ENCODE results near the gene RPS13.
A peak's percentile ranks its signal among the peaks of the same experiment; 100 is the strongest.
"Not testable (repeated sequence)": the region's sequence is repeated elsewhere in the genome, so short reads cannot be mapped to it uniquely, and the experiment has no call there.

RPS13 gene

DNA sequence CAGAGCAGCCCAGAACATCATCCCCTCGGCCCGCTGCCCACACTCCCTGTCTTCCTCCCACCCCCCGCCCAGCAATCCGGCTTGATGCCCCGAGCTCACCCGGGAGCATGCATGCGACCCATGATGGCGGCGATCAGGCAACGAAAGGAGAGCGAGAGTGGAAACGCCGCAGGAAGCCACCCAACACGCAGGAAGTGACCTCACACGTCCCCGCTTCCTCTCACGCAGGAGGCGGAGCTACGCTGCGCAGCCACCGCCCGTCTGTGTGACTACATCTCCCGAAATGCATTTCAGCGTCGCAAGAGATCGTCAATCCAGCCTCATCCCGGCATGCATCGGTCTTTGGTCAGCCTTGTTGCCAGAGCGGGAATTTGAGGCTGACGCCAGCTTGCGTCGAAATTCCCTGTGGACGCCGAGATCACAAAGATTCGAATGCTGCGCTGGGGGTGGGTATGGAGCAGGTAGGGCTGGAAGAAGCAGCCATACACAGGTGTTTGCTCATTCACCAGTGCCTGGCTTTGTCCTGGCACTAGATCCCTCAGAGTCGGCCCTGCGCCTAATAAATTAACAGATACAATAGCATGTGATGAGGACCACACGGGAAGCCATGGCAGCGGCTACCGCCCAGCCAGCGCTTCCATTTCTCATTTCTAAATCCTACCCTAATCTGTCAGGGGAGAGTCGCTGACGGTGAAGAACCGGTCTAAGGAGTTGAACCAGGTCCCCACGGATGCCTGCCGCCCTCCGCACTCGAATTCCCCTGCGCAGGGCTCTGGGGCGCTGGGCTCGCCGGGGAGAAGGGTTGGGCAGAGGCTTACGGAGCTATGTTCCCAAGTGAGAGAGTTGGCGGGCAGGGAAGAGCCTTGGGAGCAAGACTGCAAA lies at the start of gene RPS13:
TSS of gene RPS13 (minus strand) at position 148 of the 882 bp plus-strand sequence. CDS start at position 122, 26 bp downstream.
- DNase-seq (ENCODE audit: low read depth in 2 of 2), result peak; percentile 86 to 88

DNA sequence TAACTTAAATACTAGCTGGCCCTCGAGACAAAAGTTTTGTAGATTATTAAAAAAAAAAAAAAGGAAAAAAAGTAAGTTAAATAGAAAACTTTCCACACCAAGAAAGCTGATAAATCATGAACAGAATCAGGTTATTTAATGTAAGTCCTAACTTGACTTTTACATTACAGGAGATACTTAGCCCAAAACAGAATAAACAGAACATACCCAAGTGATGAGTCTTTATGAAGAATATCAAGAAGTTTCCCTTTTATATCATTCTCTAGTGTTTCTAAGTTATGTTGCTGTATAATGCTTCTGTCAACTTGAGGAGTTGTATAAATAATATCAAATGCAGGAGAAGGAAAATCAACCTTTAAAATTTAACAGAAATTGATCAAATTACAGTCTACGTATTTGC lies 44.5 kb upstream of the RPS13 start:
- no peak for DNase-seq (ENCODE audit: low read depth in 2 of 2)

DNA sequence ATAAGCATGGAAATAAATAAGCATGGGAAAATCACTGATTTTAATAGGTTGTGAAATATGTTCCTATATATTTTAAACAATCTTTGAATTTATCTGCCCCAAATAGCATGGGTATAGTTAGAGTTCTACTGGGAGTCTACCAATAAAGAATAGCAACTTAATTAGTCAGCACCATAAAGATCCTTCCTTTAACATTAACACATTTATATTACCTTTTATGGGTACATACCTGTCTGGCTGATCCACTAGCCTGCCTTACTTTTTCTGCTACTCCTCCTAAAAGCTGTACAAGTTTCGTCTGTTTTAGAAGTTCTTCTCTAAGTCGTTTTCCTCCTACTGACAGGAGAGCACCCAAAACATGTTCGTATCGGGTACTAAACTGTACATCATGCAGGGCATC lies 39.8 kb upstream of the RPS13 start:
- DNase-seq (ENCODE audit: low read depth in 2 of 2), result no peak

DNA sequence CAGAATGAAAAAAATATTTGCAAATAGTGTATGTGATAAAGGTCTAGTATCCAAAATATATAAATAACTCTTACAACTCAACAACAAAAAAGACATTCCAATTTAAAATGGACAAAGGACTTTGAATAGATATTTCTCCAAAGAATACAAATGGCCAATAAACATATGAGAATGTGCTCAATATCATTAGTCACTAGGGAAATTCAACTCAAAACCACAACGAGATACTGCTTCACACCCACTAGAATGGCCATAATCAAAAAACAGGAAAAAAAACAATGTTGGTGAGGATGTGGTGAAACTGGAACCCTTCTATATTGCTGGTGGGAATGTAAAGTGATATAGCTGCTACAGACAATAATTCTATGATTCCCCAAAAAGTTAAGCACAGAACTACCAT lies 38.6 kb upstream of the RPS13 start:
- no peak for DNase-seq (ENCODE audit: low read depth in 2 of 2)

DNA sequence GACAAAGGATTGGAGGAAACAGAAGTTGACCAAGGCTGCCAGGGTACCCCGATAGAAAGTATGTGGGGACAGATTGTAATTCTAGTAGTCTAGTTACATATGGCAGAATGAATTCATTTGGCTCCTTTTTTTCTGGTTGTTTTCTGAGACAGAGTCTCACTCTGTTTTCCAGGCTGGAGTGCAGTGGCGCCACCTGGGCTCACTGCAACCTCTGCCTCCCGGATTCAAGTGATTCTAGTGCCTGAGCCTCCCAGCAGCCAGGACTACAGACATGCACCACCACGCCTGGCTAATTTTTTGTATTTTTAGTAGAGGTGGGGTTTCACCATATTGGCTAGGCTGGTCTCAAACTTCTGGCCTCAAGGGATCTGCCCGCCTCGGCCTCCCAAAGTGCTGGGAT lies 30.3 kb upstream of the RPS13 start:
- DNase-seq (ENCODE audit: low read depth in 2 of 2), result not testable (repeated sequence)

DNA sequence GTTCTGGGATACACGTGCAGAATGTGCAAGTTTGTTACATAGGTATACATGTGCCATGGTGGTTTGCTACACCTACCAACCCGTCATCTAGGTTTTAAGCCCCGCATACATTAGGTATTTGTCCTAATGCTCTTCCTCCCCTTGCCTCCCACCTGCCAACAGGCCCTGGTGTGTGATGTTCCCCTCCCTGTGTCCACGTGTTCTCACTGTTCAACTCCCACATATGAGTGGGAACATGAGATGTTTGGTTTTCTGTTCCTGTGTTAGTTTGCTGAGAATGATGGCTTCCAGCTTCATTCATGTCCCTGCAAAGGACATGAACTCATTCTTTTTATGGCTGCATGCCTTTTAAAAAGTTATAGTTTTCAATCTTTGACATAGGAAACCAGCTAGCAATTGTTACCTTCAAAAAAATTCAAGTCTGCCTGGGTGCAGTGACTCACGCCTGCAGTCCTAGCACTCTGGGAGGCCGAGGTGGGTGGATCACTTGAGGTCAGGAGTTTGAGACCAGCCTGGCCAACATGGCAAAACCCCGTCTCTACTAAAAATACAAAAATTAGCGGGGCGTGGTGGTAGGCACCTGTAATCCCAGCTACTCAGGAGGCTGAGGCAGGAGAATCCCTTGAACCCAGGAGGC lies 28.1 kb upstream of the RPS13 start:
- not testable (repeated sequence) for DNase-seq (ENCODE audit: low read depth in 2 of 2)

DNA sequence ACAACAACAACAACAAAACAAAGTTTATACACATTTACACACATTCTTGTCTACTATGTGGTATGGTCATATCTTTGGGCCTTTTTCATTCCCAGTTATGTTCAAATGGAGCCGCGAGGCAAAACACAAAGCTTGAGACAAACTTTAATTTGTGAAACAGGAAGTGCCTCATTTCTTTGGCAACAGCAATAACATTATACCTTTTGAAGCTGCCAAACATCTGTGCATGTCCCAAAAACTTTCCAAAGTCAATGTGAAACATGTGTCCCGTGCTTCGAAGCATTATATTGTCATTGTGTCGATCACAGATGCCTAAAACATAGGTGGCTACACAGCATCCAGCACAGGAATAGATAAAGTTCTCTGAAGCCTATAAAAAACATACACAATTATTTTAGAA lies 25.0 kb upstream of the RPS13 start:
- DNase-seq (ENCODE audit: low read depth in 2 of 2), result no peak

GRCh38 chr11:17098658-17099057 lies 21.2 kb upstream of the RPS13 start:
- DNase-seq (ENCODE audit: low read depth in 2 of 2), result no peak

GRCh38 chr11:17098038-17098437 lies 20.6 kb upstream of the RPS13 start:
- DNase-seq (ENCODE audit: low read depth in 2 of 2), result no peak

- DNase-seq (ENCODE audit: low read depth in 2 of 2), result not testable (repeated sequence)
These were observed 8.5 kb upstream of the RPS13 start for GRCh38 chr11:17085976-17086375.

DNA sequence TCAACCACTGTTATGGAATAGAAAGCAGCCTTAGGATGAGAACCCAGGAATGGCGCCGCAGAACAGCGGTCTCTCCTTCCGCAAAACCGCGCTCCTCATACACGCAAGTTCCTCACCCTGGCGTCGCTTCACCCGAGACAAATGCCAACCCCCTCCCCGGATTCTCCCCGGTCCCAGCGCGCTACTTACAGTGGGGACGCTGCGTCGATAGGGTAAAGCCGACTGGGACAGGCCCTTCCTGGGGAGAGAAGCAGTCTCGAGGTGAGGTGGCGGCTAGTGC lies 287 bp downstream of the RPS13 start:
- no peak for DNase-seq (ENCODE audit: low read depth in 2 of 2)

DNA sequence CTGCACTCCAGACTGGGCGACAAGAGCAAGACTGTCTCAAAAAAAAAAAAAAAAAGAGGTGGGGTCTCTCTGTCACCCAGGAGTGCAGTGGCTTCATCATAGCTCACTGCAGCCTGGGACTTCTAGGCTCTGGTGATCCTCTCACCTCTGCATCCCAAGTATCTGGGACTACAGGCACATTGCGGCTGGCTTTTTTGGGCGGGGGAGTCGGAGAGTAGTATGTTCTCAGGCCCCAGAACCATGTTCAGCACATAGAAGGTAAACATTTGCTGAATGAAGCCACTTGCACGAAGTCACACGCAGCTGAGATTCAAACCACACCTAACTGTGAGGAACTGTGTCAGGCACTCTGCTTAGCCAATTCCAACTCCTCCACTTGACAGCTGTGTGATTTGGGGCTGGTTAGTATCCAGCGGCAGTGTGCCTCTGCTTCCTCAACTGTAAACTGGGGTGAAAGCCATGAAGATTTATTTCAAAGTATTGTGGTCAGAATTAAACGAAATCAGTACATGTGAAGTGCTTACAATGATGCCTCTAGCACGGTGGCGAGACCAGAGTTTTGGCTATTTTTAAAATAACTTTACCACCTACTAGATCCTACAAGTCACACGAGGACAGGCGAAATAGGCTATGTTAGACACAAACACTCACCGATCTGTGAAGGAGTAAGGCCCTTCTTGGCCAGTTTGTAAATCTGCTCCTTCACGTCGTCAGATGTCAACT lies 789 bp downstream of the RPS13 start:
- no peak for DNase-seq (ENCODE audit: low read depth in 2 of 2)

GRCh38 chr11:17075506-17075905 lies 2.0 kb downstream of the RPS13 start:
- no peak for DNase-seq (ENCODE audit: low read depth in 2 of 2)

- DNase-seq (ENCODE audit: low read depth in 2 of 2), result no peak
These were observed 4.0 kb downstream of the RPS13 start for GRCh38 chr11:17073370-17074027.

- no peak for DNase-seq (ENCODE audit: low read depth in 2 of 2)
These were observed 10.1 kb downstream of the RPS13 start for GRCh38 chr11:17067417-17067816.

DNA sequence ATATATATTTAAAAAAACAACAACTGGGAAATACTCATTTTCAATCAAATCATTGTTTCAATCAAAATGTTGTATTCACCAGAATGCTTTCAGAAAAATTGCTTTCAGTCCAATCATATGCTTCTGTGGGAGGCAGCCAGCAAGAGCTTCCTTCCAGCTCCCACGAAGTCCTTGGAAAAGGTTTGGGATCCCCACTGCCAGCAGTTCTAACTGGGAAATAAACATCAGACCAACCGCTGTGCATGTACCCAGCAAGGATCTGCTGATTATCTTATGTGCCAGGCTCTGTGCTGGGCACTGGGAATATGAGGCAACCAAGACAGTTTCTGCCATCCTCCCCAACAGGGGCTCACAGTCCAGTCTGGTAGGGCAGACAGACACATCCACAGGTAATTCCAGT lies 10.8 kb downstream of the RPS13 start:
- DNase-seq (ENCODE audit: low read depth in 2 of 2), result no peak

DNA sequence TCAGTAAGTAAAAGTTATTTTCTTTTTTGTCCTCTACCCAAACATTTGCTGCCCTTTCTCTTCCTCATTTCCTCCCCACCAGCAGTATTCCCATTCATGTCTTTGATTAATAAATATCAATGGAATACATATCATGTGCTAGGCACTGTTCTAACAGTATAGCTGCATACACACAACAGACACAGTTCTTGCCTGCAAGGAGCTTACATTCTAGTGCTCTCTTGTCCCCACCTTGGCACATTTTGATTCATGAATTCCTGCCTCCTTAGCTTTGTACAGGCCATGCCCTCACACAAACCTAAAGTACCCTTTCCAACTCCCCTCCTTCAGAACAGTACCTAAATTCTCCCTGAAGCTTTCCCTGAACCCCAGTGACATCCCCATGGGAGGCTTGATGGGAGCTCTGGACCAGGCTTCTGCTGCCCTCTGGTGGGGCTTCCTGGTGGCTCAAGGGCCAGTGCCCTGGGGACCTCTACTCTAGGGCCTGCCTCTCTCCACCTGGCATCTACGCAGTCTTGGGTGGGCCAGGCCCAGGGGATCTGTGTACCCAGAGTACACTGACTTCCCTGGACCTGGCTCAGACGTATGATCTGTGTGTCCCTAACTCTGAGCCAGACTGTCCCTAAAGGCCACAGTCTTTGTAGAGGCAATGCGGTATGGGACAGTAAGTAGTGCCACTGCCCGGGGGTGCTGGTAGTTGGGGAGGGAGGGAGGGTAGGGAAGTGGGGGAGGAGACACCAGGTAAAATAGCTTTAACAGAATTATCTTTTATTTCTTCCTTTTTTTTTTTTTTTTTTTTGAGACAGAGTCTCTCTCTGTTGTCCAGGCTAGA lies 14.1 kb downstream of the RPS13 start:
- DNase-seq (ENCODE audit: low read depth in 2 of 2), result peak in 1 of 2 donors; percentile 12

- not testable (repeated sequence) for DNase-seq (ENCODE audit: low read depth in 2 of 2)
These were observed 26.3 kb downstream of the RPS13 start for GRCh38 chr11:17051146-17051545.

DNA sequence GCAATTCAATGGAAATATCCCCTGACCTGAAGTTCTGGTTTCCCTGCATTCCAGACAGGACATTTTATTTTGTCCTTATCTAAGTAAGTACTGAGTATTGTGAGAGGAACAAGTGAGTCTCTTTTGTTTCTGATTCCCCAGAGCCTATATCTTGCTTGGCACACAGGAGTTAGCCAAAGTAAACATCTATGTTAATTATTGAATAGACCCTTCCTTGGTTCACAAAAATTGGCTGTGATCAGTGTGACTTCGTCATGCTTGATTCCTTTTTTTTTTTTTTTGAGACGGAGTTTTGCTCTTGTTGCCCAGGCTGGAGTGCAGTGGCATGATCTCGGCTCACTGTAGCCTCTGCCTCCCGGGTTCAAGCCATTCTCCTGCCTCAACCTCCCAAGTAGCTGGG lies 29.0 kb downstream of the RPS13 start:
- DNase-seq (ENCODE audit: low read depth in 2 of 2), result not testable (repeated sequence)

DNA sequence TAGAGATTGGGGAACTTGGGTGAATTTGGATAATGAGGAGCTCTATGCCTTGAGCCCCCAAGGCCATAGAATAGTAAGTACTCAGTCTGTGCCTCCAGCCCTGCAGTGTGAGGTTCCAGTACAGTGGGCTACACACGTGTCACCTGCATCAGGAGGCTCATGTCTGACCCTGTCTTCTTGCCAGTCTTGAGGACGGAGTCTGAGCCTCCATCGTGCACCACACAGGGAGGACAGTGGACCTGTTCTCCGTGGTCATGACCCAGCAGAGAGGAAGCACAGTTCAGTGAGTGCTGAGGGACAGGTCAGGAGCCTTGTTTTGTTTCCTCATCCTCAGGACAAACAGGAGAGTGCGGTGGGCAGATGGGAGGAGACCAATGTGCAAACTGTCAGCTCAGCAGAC lies 30.8 kb downstream of the RPS13 start:
- DNase-seq (ENCODE audit: low read depth in 2 of 2), result no peak

All from stimulated activated CD8-positive, alpha-beta memory T cell treated with anti-CD3 and anti-CD28 coated beads, Interleukin-2, amount 100 ng/mL, for 1 hour (primary cell).